Lung (tissue), 12 donors: ENCODE measurements around the gene SPATA32. TPM values are rescaled to one million over a fixed set of nuclear protein-coding genes. Genes with fewer than 3 reads are reported as not detected.

ENCODE experiments used
- ATAC-seq: fragments of 200-7000 bp; cut with Tn5 transposase; one replicate; pipeline ENCODE4 v1.9.1; 2020; ENCODE audit warnings: moderate number of reproducible peaks; ENCODE audit not compliant: insufficient read depth, low FRiP score
- DNase-seq, 3 donors: peaks; one replicate each; pipeline ENCODE4 v3.0.0-alpha.2; 2013 to 2017
- H3K27ac ChIP-seq, 2 donors: one replicate each; pipeline ENCODE4 v1.5.1; 2013; ENCODE audit warnings: mild to moderate bottlenecking in 2 of 2, moderate library complexity in 2 of 2, control low read depth in 1 of 2, inconsistent platforms in 1 of 2, low read depth in 1 of 2, low read length in 1 of 2
- H3K27me3 ChIP-seq, 3 donors: one replicate each; pipeline ENCODE4 v1.5.1; 2013; ENCODE audit warnings: low read length in 2 of 3; ENCODE audit not compliant: control insufficient read depth in 3 of 3, insufficient read depth in 3 of 3
- H3K36me3 ChIP-seq, 4 donors: one replicate each; pipeline ENCODE4 v1.5.1; 2013; ENCODE audit warnings: low read length in 4 of 4, mild to moderate bottlenecking in 1 of 4, moderate library complexity in 1 of 4; ENCODE audit not compliant: control insufficient read depth in 4 of 4, insufficient read depth in 4 of 4
- H3K4me1 ChIP-seq, 5 donors: one replicate each; pipeline ENCODE4 v1.5.1; 2013; ENCODE audit warnings: low read length in 5 of 5, mild to moderate bottlenecking in 2 of 5, moderate library complexity in 1 of 5; ENCODE audit not compliant: control insufficient read depth in 5 of 5, insufficient read depth in 5 of 5
- H3K4me3 ChIP-seq: one replicate; pipeline ENCODE4 v1.5.1; 2013; ENCODE audit warnings: mild to moderate bottlenecking, control low read depth, moderate library complexity
- H3K9ac ChIP-seq, 2 donors: one replicate each; pipeline ENCODE4 v1.5.1; 2013; ENCODE audit warnings: low read length in 2 of 2, control low read depth in 1 of 2; ENCODE audit not compliant: insufficient read depth in 1 of 2
- H3K9me3 ChIP-seq, 4 donors: one replicate each; pipeline ENCODE4 v1.5.1; 2013; ENCODE audit warnings: low read length in 3 of 4, mild to moderate bottlenecking in 1 of 4, moderate library complexity in 1 of 4; ENCODE audit not compliant: control insufficient read depth in 4 of 4, insufficient read depth in 3 of 4
- WGBS, 2 donors: extraction: QIAGEN DNeasy Blood & Tissue Kit; methylation state at CpG; one replicate each; pipeline ENCODE4 v1.1.7; 2013; 5-methylcytosine and 5-hydroxymethylcytosine counted together
- polyA plus RNA-seq, 2 donors: library from polyadenylated mRNA; stranded (reverse); fragments of 200-250 nt; gene quantifications; one replicate each; pipeline ENCODE4 v1.2.1, GENCODE V29; 2013
- total RNA-seq, 2 donors: library from RNA; depleted of rRNA in 1 of 2; stranded (reverse); fragments of >200 nt in 1 of 2; gene quantifications; one replicate each; pipeline ENCODE4 v1.2.1, GENCODE V29; 2014 to 2021
- TF ChIP-seq, protein P1 (sequence below): IDR thresholded peaks from 2 replicates; pipeline ENCODE4 v1.5.1; 2012; ENCODE audit warnings: mild to moderate bottlenecking; ENCODE audit errors: control extremely low read depth, extremely low read depth
- donor health status: control.
- donor health status: control.
- donor health status: Bipolar disorder and iron deficiency.
- donor health status: healthy.
- donor health status: DM: yes; HTN: yes; CAD: no.

SPATA32 gene
- total and polyA plus RNA-seq, 4 donors: 0.08 to 0.40 (median 0.21) TPM; not detected in 1

DNA sequence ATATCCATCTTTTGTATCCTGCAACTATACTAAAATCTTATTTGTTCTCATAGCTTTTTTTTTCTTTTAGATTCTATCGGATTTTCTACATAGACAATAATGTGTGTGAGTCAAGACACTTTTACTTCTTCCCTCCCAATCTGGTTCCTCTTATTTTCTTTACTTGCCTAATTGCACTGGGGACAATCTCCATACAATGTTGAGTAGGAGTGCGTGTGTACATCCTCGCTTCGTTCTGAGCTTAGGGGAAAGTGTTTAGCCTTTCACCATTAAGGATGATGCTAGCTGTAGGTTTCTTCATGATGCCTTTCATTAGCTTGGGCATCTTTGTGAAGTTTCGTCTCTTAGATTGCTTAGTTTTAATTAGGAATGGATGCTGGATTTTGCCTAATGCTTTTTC, 2.9 kb downstream of the SPATA32 start:
- DNase-seq (no peak), ATAC-seq (no peak)
- Histone ChIP-seq H3K4me1 (peaks cover 0 to 22% (median 10%) of the 10 kb centered on the region in 5 donors), H3K36me3 (peaks cover 0 to 8% (median 3%) of the 10 kb centered on the region in 4 donors), H3K9me3 (no peaks in the 10 kb centered on the region), H3K27me3 (peaks cover 0 to 3% (median 0%) of the 10 kb centered on the region in 3 donors), H3K4me3 (no peak overlapping the region), H3K9ac (no peak overlapping the region), H3K27ac (no peak overlapping the region)
- TF ChIP-seq, protein P1, sequence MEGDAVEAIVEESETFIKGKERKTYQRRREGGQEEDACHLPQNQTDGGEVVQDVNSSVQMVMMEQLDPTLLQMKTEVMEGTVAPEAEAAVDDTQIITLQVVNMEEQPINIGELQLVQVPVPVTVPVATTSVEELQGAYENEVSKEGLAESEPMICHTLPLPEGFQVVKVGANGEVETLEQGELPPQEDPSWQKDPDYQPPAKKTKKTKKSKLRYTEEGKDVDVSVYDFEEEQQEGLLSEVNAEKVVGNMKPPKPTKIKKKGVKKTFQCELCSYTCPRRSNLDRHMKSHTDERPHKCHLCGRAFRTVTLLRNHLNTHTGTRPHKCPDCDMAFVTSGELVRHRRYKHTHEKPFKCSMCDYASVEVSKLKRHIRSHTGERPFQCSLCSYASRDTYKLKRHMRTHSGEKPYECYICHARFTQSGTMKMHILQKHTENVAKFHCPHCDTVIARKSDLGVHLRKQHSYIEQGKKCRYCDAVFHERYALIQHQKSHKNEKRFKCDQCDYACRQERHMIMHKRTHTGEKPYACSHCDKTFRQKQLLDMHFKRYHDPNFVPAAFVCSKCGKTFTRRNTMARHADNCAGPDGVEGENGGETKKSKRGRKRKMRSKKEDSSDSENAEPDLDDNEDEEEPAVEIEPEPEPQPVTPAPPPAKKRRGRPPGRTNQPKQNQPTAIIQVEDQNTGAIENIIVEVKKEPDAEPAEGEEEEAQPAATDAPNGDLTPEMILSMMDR: no peak
- WGBS, 2 donors: 48 to 53% methylated on average over 5 of the region's 5 CpGs

DNA sequence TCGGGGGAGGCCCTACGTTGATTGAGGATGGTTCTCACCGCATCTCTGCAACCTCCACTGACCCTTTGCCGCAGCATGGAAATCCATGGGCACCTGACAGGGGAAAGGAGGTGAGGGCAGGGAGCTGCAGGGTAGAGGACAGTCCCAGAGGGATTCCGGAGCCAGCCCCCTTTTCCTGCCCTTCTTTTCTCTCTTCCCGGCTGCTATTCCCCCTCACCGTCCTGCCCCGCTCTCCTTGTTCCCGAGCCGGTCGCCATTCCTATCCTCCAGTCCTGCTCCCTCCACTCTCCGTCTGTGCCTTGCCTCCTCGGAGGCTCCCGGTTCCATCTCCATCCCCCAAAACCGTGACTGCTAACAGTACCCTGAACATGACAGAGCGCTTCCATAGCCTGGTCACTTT, 4.8 kb downstream of the SPATA32 start:
- Histone ChIP-seq H3K27ac (no peak overlapping the region), H3K9me3 (peaks cover 0 to 1% (median 0%) of the 10 kb centered on the region in 4 donors), H3K4me1 (peaks cover 0 to 8% (median under 1%) of the 10 kb centered on the region in 5 donors), H3K27me3 (peaks cover 0 to 3% (median 0%) of the 10 kb centered on the region in 3 donors), H3K36me3 (no peaks in the 10 kb centered on the region), H3K9ac (no peak overlapping the region), H3K4me3 (no peak overlapping the region)
- no peak for DNase-seq
- TF ChIP-seq, protein P1: no peak
- 83 to 85% methylated on average over 16 of the region's 16 CpGs for WGBS, 2 donors
- no peak for ATAC-seq

DNA sequence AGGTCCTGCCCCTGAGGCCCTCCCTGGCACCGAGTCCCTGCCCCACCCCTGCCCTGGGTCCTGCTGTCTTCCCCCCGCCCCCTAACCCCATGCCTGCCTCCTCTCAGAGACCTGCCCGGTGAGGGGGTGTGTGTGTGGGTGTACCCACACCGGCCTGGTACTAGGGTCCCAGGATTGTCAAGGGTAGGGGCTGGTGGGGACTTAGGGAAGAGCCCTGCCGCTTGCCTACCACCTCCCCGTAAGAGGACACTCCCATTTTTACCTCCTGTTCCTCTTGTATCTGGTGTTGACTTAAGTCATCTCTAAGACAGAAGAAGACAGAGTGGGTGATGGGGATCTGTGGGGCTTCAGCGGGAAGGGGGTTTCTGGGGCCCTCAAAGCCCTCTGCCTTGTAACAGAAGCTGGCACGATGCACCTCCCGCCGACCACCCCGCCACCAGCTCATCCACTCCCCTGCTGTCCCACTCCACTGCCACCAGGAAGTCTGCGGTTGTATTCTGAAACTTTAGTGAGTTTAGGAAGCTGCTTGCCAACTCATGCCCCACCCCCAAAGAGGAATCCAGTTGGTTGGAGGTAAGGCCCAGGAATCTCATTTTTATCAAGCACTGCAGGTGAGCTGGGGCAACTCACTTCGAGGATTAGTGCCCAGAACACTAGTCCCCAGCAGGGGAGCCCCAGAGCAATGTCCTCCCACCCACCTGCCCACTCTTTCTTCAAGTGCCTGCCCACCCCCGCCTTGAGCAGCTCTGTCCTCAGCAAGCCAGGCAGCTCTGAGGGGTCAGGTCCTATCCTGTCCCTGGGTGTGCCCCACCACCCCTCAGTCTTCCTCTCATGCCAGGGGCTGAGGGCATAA, 5.6 kb downstream of the SPATA32 start:
- peaks cover 0 to 1% (median 0%) of the 10 kb centered on the region in 4 donors for H3K9me3 ChIP-seq
- H3K27ac ChIP-seq: no peak overlapping the region
- no peak for DNase-seq
- no peaks in the 10 kb centered on the region for H3K36me3 ChIP-seq
- peaks cover 0 to 3% (median 0%) of the 10 kb centered on the region in 3 donors for H3K27me3 ChIP-seq
- WGBS, 2 donors: 78 to 80% methylated on average over 14 of the region's 14 CpGs
- H3K4me1 ChIP-seq: peaks cover 0 to 3% (median 0%) of the 10 kb centered on the region in 5 donors
- ATAC-seq: no peak
- H3K4me3 ChIP-seq: no peak overlapping the region
- TF ChIP-seq, protein P1: no peak
- H3K9ac ChIP-seq: no peak overlapping the region
